Peyer's patch (tissue), 4 donors: ENCODE measurements around the gene PTPRM. TPM values are rescaled to one million over a fixed set of nuclear protein-coding genes. Genes with fewer than 3 reads are reported as not detected.

Source experiments
- DNase-seq, 3 donors: peaks; one replicate each; pipeline ENCODE4 v3.0.0-alpha.2; 2017 to 2019
- H3K27ac ChIP-seq, 4 donors: fragments of 200-600 bp; sonication (generic); one replicate each; pipeline ENCODE4 v1.5.1; 2016 to 2019
- H3K27me3 ChIP-seq, 2 donors: fragments of 200-600 bp; sonication (generic); one replicate each; pipeline ENCODE4 v1.5.1; 2019
- H3K36me3 ChIP-seq, 3 donors: fragments of 200-600 bp; sonication (generic); one replicate each; pipeline ENCODE4 v1.5.1; 2016 to 2019
- H3K4me1 ChIP-seq, 4 donors: fragments of 200-600 bp; sonication (generic); one replicate each; pipeline ENCODE4 v1.5.1; 2016 to 2019
- H3K4me3 ChIP-seq, 4 donors: fragments of 200-600 bp; sonication (generic); 1 replicate in 3 of 4; 2 replicates in 1 of 4; pipeline ENCODE4 v1.5.1; 2016 to 2019; ENCODE audit warnings: mild to moderate bottlenecking in 1 of 4
- H3K9me3 ChIP-seq, 4 donors: fragments of 200-600 bp; sonication (generic); one replicate each; pipeline ENCODE4 v1.5.1; 2016 to 2019; ENCODE audit warnings: mild to moderate bottlenecking in 1 of 4
- POLR2A ChIP-seq, 2 donors: fragments of 450-650 bp; IDR thresholded peaks; one replicate each; pipeline ENCODE4 v1.5.1; 2017; ENCODE audit warnings: antibody characterized with exemption in 2 of 2, mild to moderate bottlenecking in 2 of 2, moderate library complexity in 2 of 2
- total RNA-seq, 4 donors: library from RNA; depleted of rRNA; stranded (reverse); fragments of >200 nt; gene quantifications; one replicate each; pipeline ENCODE4 v1.1.0, GENCODE V29; 2016
- TF ChIP-seq, protein P1 (sequence below), 6 experiments: fragments of 450-650 bp in 4 of 6; fragments of 200-600 bp in 2 of 6; sonication (generic) in 1 of 6; IDR thresholded peaks; one replicate each; pipeline ENCODE4 v1.5.1; 2017 to 2019; ENCODE audit warnings: antibody characterized with exemption in 6 of 6, mild to moderate bottlenecking in 3 of 6, moderate library complexity in 1 of 6

Gene PTPRM
- total RNA-seq, 4 donors from 2014 or later = 39.6 to 211 (median 80.3) TPM

DNA sequence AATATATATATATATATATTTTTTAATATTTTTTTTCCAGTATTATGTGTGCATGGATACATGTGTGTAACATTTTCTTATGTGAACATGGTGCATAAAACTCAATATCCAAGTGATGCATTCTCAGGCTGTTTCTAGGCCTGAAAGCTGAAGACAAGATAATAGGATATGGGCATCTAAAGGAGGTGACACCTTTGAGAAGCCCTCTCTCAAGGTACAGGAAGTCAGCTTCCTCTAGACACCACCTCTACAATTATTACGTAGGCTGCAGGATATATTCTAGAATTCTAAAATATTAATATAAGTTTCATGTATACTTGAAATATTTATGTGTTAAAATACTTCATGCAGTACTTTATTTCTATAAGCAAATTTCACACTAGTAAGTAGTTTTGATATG, 327.5 kb downstream of the PTPRM start:
- Histone ChIP-seq H3K36me3 (no peaks in the 10 kb centered on the region), H3K4me3 (no peak overlapping the region), H3K27me3 (no peaks in the 10 kb centered on the region), H3K4me1 (no peaks in the 10 kb centered on the region), H3K27ac (no peak overlapping the region), H3K9me3 (no peaks in the 10 kb centered on the region)
- no peak for DNase-seq
- no peak for TF ChIP-seq POLR2A (IDR thresholded peaks at IDR 0.05)
- TF ChIP-seq, protein P1, sequence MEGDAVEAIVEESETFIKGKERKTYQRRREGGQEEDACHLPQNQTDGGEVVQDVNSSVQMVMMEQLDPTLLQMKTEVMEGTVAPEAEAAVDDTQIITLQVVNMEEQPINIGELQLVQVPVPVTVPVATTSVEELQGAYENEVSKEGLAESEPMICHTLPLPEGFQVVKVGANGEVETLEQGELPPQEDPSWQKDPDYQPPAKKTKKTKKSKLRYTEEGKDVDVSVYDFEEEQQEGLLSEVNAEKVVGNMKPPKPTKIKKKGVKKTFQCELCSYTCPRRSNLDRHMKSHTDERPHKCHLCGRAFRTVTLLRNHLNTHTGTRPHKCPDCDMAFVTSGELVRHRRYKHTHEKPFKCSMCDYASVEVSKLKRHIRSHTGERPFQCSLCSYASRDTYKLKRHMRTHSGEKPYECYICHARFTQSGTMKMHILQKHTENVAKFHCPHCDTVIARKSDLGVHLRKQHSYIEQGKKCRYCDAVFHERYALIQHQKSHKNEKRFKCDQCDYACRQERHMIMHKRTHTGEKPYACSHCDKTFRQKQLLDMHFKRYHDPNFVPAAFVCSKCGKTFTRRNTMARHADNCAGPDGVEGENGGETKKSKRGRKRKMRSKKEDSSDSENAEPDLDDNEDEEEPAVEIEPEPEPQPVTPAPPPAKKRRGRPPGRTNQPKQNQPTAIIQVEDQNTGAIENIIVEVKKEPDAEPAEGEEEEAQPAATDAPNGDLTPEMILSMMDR (IDR thresholded peaks at IDR 0.05) = no peak

- TF ChIP-seq, protein P1 (IDR thresholded peaks at IDR 0.05) = no peak
- no peak for TF ChIP-seq POLR2A (IDR thresholded peaks at IDR 0.05)
- H3K27me3 ChIP-seq = no peaks in the 10 kb centered on the region
- no peaks in the 10 kb centered on the region for H3K36me3 ChIP-seq
- H3K4me3 ChIP-seq = no peak overlapping the region
- H3K4me1 ChIP-seq = no peaks in the 10 kb centered on the region
- DNase-seq = no peak
- no peak overlapping the region for H3K27ac ChIP-seq
- H3K9me3 ChIP-seq = no peaks in the 10 kb centered on the region
These were observed 328.2 kb downstream of the PTPRM start for GRCh38 chr18:7895346-7895745.

- no peaks in the 10 kb centered on the region for H3K4me1 ChIP-seq
- no peaks in the 10 kb centered on the region for H3K27me3 ChIP-seq
- H3K9me3 ChIP-seq = no peaks in the 10 kb centered on the region
- no peak overlapping the region for H3K4me3 ChIP-seq
- DNase-seq = no peak
- TF ChIP-seq, protein P1 (IDR thresholded peaks at IDR 0.05) = no peak
- no peak for TF ChIP-seq POLR2A (IDR thresholded peaks at IDR 0.05)
- no peaks in the 10 kb centered on the region for H3K36me3 ChIP-seq
- no peak overlapping the region for H3K27ac ChIP-seq
These were observed 329.0 kb downstream of the PTPRM start for GRCh38 chr18:7896161-7896560.

DNA sequence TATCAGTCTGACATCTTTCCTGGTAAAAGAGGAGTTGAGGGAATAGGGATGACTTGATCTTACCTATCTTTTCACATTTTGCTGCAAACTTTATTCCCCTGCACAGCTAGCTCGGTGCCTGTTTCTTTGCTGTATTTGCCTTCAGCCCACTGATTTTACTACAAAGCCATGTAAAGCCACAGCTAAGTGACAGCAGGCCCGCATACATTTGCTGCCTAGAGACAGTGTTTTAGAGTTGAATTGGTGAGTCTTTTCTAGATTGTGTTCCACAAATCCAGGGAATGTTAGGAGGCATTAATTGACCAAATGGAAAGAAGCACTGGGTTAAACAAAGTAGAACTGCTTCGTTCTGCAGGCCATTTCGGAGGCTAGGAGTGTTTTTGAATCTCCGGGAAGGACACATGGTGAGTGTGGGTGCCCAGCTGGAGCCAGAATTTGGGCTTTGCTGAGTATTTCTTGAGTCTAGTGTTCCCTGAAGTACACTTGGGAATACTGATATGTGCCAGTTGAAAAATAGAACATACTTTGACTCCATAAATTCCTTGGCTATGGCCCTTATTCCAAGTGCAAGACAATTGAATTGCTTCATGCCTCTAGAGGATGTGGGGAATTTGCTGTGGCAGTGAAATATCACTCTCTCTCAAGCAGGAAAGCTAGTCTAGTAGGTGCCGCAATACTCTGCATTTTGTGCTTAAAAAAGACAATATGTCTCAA, 329.8 kb downstream of the PTPRM start:
- no peaks in the 10 kb centered on the region for H3K36me3 ChIP-seq
- H3K4me1 ChIP-seq = no peaks in the 10 kb centered on the region
- no peak overlapping the region for H3K27ac ChIP-seq
- TF ChIP-seq, protein P1 (IDR thresholded peaks at IDR 0.05) = no peak
- DNase-seq = no peak
- H3K9me3 ChIP-seq = no peaks in the 10 kb centered on the region
- no peak overlapping the region for H3K4me3 ChIP-seq
- H3K27me3 ChIP-seq = no peaks in the 10 kb centered on the region

- H3K27ac ChIP-seq = no peak overlapping the region
- TF ChIP-seq, protein P1 (IDR thresholded peaks at IDR 0.05) = no peak
- TF ChIP-seq POLR2A (IDR thresholded peaks at IDR 0.05) = no peak
- no peaks in the 10 kb centered on the region for H3K9me3 ChIP-seq
- H3K27me3 ChIP-seq = no peaks in the 10 kb centered on the region
- no peak overlapping the region for H3K4me3 ChIP-seq
- DNase-seq = no peak
- no peaks in the 10 kb centered on the region for H3K4me1 ChIP-seq
- H3K36me3 ChIP-seq = no peaks in the 10 kb centered on the region
These were observed 331.1 kb downstream of the PTPRM start for GRCh38 chr18:7898181-7898580.

GRCh38 chr18:7899078-7899477, 332.0 kb downstream of the PTPRM start:
- DNase-seq = no peak
- Histone ChIP-seq H3K36me3 (no peaks in the 10 kb centered on the region), H3K27me3 (no peaks in the 10 kb centered on the region), H3K27ac (no peak overlapping the region), H3K4me3 (no peak overlapping the region), H3K4me1 (no peaks in the 10 kb centered on the region), H3K9me3 (no peaks in the 10 kb centered on the region)
- TF ChIP-seq POLR2A (IDR thresholded peaks at IDR 0.05) = no peak
- TF ChIP-seq, protein P1 (IDR thresholded peaks at IDR 0.05) = no peak
